PFSK-1 (cell line): Measurements from ENCODE around the gene GGT6.

Experiments used
- FOXP2 ChIP-seq: optimal IDR thresholded peaks from 2 replicates; pipeline ENCODE3; 2011; ENCODE audit warnings: borderline replicate concordance, control low read depth, inconsistent platforms; ENCODE audit not compliant: insufficient read depth; ENCODE audit errors: extremely low read length, extremely low read depth
- POLR2AphosphoS5 ChIP-seq: IDR thresholded peaks from 2 replicates; pipeline ENCODE4 v1.6.1; 2012; ENCODE audit warnings: low read depth, mild to moderate bottlenecking, control low read depth, low read length, moderate library complexity
- SIN3A ChIP-seq: IDR thresholded peaks from 2 replicates; pipeline ENCODE4 v1.6.1; 2012; ENCODE audit warnings: mild to moderate bottlenecking, low read length, moderate library complexity, borderline replicate concordance; ENCODE audit not compliant: insufficient read depth
- TAF1 ChIP-seq: IDR thresholded peaks from 2 replicates; pipeline ENCODE4 v1.6.1; 2012; ENCODE audit warnings: low read length, control low read depth, borderline replicate concordance; ENCODE audit not compliant: insufficient read depth
- TF ChIP-seq, protein P1 (sequence below), 2 experiments: IDR thresholded peaks; 2 replicates each; pipeline versions ENCODE4 v1.6.1 to v1.8.0; 2011 to 2012; ENCODE audit warnings: low read depth in 2 of 2, low read length in 2 of 2, control low read depth in 1 of 2, inconsistent platforms in 1 of 2, mild to moderate bottlenecking in 1 of 2, moderate library complexity in 1 of 2; ENCODE audit not compliant: insufficient read depth in 1 of 2

Gene GGT6

DNA sequence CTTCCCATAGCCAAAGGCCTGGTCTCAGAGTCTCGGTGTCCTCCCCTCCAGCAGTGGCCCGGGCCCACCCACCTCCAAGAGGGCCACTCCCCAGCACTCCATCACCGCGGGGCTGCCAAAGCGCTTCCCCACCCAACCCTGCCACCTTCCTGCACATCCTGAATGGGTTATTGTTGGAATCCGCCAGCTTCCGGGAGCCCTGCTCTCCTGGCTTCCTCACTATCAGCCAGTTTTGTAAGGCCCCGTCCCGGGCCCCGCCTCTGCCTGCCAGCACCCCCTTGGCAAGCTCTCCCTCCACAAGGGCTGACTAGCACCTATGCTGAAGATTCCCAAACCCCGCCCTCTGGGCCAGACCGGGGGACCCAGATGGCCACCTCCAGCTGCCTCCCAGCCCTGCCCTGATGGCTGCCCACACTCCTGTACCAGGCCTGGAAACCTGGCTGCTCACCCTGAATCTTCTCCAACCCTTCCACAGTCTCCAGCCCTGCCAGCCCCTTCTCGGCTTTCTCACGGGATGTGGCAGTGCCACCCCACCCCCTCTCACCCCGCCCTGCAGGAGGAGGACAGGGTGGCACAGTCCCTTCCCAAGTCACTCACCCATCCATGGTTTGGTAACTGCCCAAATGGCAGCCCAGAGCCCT lies 19.6 kb downstream of the GGT6 start:
- TF ChIP-seq TAF1 (no peak), POLR2AphosphoS5 (no peak), FOXP2 (no peak), SIN3A (no peak)
- TF ChIP-seq, protein P1, sequence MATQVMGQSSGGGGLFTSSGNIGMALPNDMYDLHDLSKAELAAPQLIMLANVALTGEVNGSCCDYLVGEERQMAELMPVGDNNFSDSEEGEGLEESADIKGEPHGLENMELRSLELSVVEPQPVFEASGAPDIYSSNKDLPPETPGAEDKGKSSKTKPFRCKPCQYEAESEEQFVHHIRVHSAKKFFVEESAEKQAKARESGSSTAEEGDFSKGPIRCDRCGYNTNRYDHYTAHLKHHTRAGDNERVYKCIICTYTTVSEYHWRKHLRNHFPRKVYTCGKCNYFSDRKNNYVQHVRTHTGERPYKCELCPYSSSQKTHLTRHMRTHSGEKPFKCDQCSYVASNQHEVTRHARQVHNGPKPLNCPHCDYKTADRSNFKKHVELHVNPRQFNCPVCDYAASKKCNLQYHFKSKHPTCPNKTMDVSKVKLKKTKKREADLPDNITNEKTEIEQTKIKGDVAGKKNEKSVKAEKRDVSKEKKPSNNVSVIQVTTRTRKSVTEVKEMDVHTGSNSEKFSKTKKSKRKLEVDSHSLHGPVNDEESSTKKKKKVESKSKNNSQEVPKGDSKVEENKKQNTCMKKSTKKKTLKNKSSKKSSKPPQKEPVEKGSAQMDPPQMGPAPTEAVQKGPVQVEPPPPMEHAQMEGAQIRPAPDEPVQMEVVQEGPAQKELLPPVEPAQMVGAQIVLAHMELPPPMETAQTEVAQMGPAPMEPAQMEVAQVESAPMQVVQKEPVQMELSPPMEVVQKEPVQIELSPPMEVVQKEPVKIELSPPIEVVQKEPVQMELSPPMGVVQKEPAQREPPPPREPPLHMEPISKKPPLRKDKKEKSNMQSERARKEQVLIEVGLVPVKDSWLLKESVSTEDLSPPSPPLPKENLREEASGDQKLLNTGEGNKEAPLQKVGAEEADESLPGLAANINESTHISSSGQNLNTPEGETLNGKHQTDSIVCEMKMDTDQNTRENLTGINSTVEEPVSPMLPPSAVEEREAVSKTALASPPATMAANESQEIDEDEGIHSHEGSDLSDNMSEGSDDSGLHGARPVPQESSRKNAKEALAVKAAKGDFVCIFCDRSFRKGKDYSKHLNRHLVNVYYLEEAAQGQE (IDR thresholded peaks at IDR 0.05; ENCODE audit: insufficient read depth in 1 of 2, low read depth in 2 of 2, low read length in 2 of 2) = no peak

DNA sequence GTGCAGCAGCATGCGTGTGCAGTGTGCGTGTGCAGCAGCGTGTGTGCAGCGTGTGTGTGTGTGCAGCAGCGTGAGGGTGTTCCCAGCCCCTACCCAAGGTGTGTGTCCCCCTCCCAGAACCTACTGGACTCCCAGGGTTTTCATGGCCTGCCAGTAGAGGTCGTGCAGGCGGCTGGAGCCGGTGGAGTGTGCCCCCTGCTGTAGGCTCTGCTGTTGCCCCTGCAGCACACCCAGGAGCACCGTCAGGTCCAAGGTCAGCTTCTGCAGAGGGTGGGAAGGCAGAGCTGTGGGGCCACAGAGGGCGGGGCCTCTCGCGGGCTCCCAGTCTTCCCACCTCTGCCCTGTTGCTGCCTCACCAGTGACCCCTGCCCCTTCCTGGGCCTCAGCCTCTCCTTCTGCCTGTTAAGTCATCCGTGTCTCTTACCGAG lies 20.1 kb downstream of the GGT6 start:
- TF ChIP-seq TAF1 = no peak
- peak; percentile 19 for TF ChIP-seq FOXP2

DNA sequence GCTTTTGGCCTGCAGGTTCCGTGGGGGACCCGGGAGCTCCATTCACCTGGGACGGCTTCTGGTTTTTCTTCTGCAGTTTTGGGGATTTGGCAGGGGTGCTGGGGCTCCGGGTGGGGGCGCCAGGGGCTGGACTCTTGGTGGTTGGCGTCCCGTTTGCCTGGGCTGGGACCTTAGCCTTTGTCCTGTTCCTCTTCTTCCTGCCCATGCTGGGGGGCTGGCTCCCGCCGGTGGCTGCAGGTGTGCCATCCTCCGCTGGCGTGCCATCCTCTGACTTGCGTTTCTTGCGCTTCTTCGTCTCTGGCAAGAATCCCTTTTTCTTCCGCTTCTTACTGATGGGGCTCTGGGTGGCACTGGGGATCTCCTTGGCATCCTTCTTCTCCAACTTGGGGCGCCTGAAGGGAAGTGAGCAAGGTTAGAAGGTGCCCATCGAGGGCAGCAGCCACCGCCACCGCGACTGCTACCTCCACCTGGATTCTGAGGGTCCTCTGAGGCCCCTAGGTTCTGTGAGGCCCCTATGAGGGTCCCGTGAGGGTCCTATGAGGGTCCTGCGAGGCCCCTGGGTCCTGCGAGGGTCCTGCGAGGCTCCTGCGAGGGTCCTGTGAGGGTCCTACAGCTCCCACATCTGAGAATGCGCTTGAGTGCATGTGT lies 20.7 kb downstream of the GGT6 start:
- TF ChIP-seq POLR2AphosphoS5 = peak; percentile 30
- TF ChIP-seq SIN3A = no peak
- TF ChIP-seq FOXP2 = no peak
- TF ChIP-seq, protein P1 (IDR thresholded peaks at IDR 0.05; ENCODE audit: insufficient read depth in 1 of 2, low read depth in 2 of 2, low read length in 2 of 2) = no peak
- no peak for TF ChIP-seq TAF1

GRCh38 chr17:4539025-4539424 lies 21.4 kb downstream of the GGT6 start:
- TF ChIP-seq FOXP2 = no peak
- no peak for TF ChIP-seq TAF1
- TF ChIP-seq SIN3A = no peak
- TF ChIP-seq, protein P1 (IDR thresholded peaks at IDR 0.05; ENCODE audit: insufficient read depth in 1 of 2, low read depth in 2 of 2, low read length in 2 of 2) = no peak

DNA sequence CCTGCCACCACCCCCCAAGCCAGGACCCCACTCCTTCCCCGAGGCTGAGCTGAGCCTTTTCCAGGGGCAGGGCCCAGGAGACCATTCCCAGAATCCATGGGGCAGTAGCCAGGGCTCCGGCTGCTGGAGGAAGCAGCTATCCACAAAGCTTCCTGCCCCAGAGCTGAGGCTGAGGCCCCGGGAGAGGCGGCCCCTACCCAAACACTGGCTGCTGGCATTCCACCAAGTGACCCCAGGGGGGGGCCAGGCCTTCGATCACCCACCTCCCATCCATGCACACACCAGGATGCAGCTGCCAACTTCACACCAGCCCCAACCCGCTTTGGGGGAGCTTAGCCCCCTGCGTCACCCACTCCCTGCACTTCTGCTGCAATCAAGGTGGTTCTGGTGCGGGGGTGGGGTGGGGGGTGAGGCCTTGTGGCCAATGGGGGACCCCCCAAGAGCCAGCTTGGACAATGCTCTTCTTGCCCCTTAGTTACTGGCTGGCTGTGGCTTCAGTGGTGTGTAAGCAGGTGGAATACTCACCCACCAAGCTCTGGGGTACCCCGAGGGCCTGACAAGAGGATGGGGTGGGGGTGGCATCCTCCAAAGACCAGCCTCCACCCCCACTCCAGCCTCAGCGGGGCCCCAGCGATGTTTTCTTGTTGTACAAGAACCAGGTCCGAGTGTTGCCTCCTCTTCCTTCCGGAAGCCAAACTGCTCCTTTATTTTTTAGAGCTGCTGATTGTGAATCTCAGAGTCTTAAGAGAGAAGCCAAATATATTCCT lies 22.0 kb downstream of the GGT6 start:
- TF ChIP-seq FOXP2 (no peak), SIN3A (no peak), TAF1 (no peak), POLR2AphosphoS5 (no peak)
- TF ChIP-seq, protein P1 (IDR thresholded peaks at IDR 0.05; ENCODE audit: insufficient read depth in 1 of 2, low read depth in 2 of 2, low read length in 2 of 2) = no peak
